BJ (cell line): ENCODE measurements around the gene SCML2. TPM values are rescaled to one million over a fixed set of nuclear protein-coding genes. Genes with fewer than 3 reads are reported as not detected.

Source experiments
- CTCF ChIA-PET: fragments of 350-600 bp; formaldehyde crosslinking; extraction: SDS; loops from one replicate; lab custom pipeline; 2021; ENCODE audit warnings: antibody characterized with exemption, inconsistent platforms; lab: Yijun Ruan, JAX
- POLR2A ChIA-PET: fragments of 300-600 bp; sonication (Branson Sonifier 250); formaldehyde crosslinking; extraction: SDS; loops from one replicate; lab custom pipeline; 2021; ENCODE audit warnings: antibody characterized with exemption; lab: Charles Lee
- DNase-seq: peaks from one replicate; pipeline ENCODE4 v3.0.0-alpha.2; 2011; ENCODE audit warnings: low read depth
- H3K27me3 ChIP-seq: 2 replicates; pipeline ENCODE4 v1.6.0; 2011; ENCODE audit warnings: low read length; ENCODE audit not compliant: control insufficient read depth, insufficient read depth
- H3K36me3 ChIP-seq: 2 replicates; pipeline ENCODE4 v1.5.1; 2011; ENCODE audit warnings: low read length; ENCODE audit not compliant: control insufficient read depth, insufficient read depth
- H3K4me3 ChIP-seq: 2 replicates; pipeline ENCODE4 v1.5.1; 2011; ENCODE audit warnings: low read depth, mild to moderate bottlenecking, control low read depth, low read length
- polyA minus RNA-seq: library from RNA; depleted of rRNA, polyadenylated mRNA; stranded (reverse); fragments of >200 nt; gene quantifications from 2 replicates; pipeline ENCODE4 v1.2.3, GENCODE V29; 2011; rRNA and poly(A)+ RNA removed
- polyA plus RNA-seq: library from polyadenylated mRNA; depleted of rRNA; stranded (reverse); fragments of >200 nt; gene quantifications from 2 replicates; pipeline ENCODE4 v1.2.3, GENCODE V29; 2011; rRNA removed
- TF ChIP-seq, protein P1 (sequence below): IDR thresholded peaks from 2 replicates; pipeline ENCODE4 v1.5.1; 2011; ENCODE audit warnings: low read depth, mild to moderate bottlenecking, control low read depth, inconsistent platforms, low read length, moderate library complexity; ENCODE audit not compliant: insufficient read depth

SCML2 gene
- polyA plus RNA-seq (0.81 and 0.85 TPM in 2 replicates), polyA minus RNA-seq (0.41 and 0.43 TPM in 2 replicates)

DNA sequence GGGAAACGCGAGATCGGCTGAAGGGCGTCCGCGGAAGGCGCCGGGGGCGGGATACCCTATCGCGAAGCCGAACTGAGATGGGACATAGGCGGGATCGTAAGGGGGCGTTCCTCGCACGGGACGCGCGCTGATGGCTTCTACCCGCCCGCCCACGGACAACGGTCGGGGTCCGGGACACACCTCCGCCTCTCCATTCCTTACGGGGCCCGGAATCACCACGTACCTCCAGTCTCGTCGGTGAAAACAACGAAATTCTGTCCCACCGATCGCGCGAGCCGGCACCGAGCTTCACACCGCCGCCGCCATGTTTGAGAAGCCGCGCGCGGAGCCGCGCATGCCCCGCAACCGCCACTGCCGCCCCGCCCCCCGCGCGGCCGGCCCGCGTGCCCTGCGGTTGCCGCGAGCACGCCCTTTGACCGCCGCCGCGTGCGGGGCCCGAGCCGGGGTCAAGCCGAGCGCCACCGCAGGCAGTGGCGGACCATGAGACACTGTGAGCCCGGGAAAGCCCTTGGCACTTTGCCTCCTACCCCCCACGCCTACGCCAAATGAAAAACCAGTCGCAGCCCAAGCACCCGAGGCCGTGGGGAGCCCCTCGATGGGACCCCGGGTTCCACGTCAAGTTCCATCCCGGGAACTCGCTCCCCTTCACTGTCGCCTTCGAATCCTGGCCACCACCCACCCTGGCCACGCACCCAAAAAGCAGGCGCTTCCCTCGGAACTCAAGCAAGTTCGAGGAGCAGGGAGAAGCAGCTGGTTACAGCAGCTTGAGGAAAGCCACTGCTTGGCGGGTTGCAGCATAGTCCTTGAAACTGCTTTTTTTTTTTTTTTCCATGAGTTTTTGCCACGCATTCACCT is at the start of gene SCML2:
Gene SCML2, minus strand, starts transcription at position 320 of the 855 bp plus-strand sequence. CDS start 20,617 bp downstream, outside the sequence.
- CTCF ChIA-PET, result interaction anchor here (0.7 to 1.0 kb wide), 3 partner anchors 21 to 980 kb away, joined by 3 to 6 read pairs (median 5); no protein-coding TSS in a partner anchor
- POLR2A ChIA-PET, result no interaction called here
- no peak for DNase-seq
- Histone ChIP-seq H3K27me3 (no peaks in the 10 kb centered on the region), H3K4me3 (peak within 1 kb of the TSS; percentile 55), H3K36me3 (no peaks in the 10 kb centered on the region)
- TF ChIP-seq, protein P1, sequence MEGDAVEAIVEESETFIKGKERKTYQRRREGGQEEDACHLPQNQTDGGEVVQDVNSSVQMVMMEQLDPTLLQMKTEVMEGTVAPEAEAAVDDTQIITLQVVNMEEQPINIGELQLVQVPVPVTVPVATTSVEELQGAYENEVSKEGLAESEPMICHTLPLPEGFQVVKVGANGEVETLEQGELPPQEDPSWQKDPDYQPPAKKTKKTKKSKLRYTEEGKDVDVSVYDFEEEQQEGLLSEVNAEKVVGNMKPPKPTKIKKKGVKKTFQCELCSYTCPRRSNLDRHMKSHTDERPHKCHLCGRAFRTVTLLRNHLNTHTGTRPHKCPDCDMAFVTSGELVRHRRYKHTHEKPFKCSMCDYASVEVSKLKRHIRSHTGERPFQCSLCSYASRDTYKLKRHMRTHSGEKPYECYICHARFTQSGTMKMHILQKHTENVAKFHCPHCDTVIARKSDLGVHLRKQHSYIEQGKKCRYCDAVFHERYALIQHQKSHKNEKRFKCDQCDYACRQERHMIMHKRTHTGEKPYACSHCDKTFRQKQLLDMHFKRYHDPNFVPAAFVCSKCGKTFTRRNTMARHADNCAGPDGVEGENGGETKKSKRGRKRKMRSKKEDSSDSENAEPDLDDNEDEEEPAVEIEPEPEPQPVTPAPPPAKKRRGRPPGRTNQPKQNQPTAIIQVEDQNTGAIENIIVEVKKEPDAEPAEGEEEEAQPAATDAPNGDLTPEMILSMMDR, result no peak

- no peaks in the 10 kb centered on the region for H3K27me3 ChIP-seq
- POLR2A ChIA-PET, result no interaction called here
- H3K4me3 ChIP-seq, result no peak overlapping the region
- H3K36me3 ChIP-seq, result no peaks in the 10 kb centered on the region
- DNase-seq, result no peak
- CTCF ChIA-PET, result interaction anchor here (0.7 kb wide), 1 partner anchor 651 kb away, joined by 3 read pairs; no protein-coding TSS in a partner anchor
- TF ChIP-seq, protein P1, result no peak
Measured at GRCh38 chrX:18401848-18402213, 47.3 kb upstream of the SCML2 start.

- Histone ChIP-seq H3K27me3 (no peaks in the 10 kb centered on the region), H3K4me3 (no peak overlapping the region), H3K36me3 (no peaks in the 10 kb centered on the region)
- POLR2A ChIA-PET, result no interaction called here
- DNase-seq, result no peak
- TF ChIP-seq, protein P1, result no peak
- CTCF ChIA-PET, result interaction anchor here (0.9 to 1.1 kb wide), 2 partner anchors 489 to 938 kb away, joined by 3 read pairs; no protein-coding TSS in a partner anchor
Measured at GRCh38 chrX:18394477-18394876, 40.0 kb upstream of the SCML2 start.

DNA sequence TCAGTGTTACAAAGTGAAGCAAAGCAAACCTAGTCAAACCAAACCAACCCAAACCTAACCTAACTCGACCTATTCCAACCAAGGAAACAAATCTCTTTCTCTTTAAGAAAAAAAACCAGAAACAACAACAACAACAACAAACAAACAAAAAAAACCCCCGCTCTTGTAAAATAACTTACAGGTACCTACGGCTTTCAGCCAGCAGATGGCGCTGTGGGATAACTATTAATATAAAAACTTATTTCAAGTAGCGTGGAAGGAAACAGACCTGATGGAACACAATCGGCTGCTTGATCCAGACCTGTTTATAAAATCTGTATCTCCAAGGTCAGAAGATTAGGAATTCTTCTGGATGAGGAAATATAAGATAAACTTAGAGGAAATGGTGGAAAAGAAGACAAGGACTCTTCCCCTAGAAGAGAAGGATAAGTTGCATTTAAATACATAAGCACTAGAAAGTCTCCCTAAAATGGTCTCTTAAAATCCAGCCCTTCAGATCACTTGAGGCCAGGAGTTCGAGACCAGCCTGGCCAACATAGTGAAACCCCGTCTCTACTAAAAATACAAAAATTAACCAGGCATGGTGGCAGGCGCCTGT is 36.6 kb upstream of the SCML2 start:
- ChIA-PET CTCF (interaction anchor here (0.7 kb wide), 2 partner anchors 48 to 826 kb away, joined by 3 read pairs; no protein-coding TSS in a partner anchor), POLR2A (no interaction called here)
- Histone ChIP-seq H3K4me3 (no peak overlapping the region), H3K36me3 (no peaks in the 10 kb centered on the region), H3K27me3 (no peaks in the 10 kb centered on the region)
- TF ChIP-seq, protein P1, result peak; percentile 44
- DNase-seq, result no peak

DNA sequence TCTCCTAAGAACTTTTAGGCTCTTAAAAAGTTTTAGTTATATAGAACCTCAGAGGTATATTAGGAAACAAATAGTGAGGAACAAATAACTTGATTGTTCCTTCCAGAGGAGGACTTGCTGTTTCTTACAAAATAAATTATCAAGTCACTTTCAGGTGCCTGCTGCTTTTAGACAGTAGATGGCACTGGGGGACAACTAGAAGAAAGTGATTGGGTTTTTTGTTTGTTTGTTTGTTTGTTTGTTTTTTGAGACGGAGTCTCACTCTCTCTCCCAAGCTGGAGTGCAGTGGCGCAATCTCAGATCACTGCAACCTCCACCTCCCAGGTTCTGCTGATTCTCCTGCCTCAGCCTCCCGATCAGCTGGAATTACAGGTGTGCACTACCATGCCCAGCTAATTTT is 35.5 kb upstream of the SCML2 start:
- TF ChIP-seq, protein P1, result no peak
- POLR2A ChIA-PET, result no interaction called here
- Histone ChIP-seq H3K27me3 (no peaks in the 10 kb centered on the region), H3K4me3 (no peak overlapping the region), H3K36me3 (no peaks in the 10 kb centered on the region)
- CTCF ChIA-PET, result interaction anchor here (0.7 to 2.5 kb wide), 2 partner anchors 49 to 944 kb away, joined by 3 to 12 read pairs; no protein-coding TSS in a partner anchor
- DNase-seq, result no peak
